ENCODE data around the gene PIP5K1B.

DNA sequence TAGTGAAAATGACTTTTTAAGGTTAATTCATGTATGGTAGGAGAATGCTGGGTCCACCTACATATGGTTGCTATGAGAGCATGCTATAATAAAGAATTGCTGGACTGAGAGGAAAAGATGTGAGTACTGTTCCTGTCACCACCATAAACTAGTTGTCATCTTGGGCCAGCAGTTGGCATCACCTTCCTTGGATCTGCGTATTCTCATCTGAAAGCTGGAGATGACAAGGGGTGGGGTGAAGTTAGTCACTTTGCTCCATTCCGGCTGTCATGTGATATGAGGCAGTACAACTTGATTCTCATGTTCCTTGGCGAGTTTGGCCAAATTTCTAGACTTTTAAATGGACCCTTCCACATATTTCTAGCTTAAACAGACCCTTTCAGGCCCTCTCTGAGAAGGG is 33.3 kb downstream of the PIP5K1B start:
- TF ChIP-seq POLR2A (IDR thresholded peaks at IDR 0.05; ENCODE audit: low read depth, low read length) (no peak), POLR2AphosphoS5 (IDR thresholded peaks at IDR 0.05; ENCODE audit: low read depth, low read length) (no peak)
